SH-SY5Y (cell line): Measurements from ENCODE around the gene TCN2.
A peak's percentile ranks its signal among the peaks of the same experiment; 100 is the strongest.

Experiments
- GATA2 ChIP-seq: IDR thresholded peaks from 2 replicates; pipeline ENCODE4 v1.6.1; 2011; ENCODE audit warnings: mild to moderate bottlenecking, low read depth, low read length
- GATA3 ChIP-seq: IDR thresholded peaks from 2 replicates; pipeline ENCODE4 v1.6.1; 2011; ENCODE audit warnings: low read depth, mild to moderate bottlenecking, low read length, moderate library complexity

The TCN2 gene

DNA sequence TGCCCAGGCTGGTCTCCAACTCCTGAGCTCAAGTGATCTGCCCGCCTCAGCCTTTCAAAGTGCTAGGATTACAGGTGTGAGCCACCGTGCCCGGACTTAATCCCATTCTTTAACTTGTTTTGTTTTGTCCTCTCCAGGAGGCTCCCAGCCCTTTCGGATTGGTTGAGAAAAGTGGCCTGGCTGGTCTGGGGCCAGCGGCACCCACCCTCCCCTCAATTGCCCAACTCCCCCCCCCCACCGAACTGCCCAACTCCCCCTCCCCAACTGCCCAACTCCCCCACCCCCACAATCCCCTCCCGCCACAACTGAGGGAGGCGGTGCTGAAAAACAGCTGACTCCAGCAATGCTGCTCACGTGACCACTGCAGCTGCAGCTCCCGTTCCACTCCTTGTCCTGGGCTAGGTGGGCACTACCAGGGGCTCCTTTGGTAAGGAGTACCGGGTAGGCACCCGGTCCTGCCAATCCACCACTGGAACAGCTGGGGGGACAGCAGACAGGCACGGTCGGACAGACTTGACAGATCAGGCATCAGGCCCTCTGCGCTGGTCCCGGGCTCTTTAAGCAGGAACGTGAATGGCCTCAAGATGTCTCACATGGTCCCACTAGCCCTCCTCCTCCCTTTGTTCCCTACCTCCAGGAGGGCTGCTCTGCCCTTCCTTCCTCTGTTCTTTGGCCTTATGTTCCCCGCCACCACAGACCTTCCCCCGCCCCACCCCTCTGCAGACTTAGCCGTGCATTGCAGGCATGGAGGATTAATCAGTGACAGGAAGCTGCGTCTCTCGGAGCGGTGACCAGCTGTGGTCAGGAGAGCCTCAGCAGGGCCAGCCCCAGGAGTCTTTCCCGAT lies at the start of gene TCN2:
TSS of gene TCN2 (plus strand) at position 720 of the 845 bp plus-strand sequence. CDS start 158 bp downstream, outside the sequence.
- TF ChIP-seq GATA2, result no peak
- no peak for TF ChIP-seq GATA3

DNA sequence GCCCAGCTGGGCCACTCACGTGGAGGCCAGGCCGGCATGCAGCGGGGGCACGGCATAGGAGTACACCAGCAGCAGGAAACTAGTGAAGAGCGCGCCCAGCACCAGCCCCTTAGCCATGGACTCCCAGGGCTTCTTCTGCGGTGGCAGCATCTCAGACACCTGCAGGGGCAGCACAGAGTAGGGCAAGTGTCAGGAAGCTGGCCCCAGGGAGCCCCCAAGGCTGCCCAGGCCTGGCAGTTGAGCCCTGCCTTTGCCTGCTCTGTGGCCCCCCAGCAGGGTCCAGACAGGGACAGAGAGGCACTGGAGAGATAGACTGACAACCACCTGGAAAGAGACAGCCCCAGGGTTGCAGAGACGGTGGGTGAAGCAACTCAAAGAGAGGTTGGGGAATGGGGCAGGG lies 49.7 kb upstream of the TCN2 start:
- TF ChIP-seq GATA3, result no peak
- no peak for TF ChIP-seq GATA2

DNA sequence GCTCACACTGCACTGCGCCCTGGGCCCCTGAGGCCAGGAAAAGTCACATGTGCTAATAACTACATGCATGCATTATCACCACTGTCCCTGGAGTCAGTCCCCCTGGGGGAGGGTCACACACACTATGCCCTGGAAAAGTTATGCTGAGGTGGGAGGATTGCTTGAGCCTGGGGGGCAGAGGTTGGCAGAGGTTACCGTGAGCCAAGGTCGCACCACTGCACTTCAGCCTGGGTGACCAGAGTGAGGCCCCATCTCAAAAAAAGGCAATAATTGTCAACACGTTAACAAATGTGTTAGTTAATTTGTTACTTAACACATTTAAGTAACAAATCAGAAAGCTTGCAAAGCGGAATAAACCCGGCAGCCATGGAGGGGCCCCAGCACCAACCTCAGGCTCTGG lies 47.1 kb upstream of the TCN2 start:
- no peak for TF ChIP-seq GATA3
- no peak for TF ChIP-seq GATA2

DNA sequence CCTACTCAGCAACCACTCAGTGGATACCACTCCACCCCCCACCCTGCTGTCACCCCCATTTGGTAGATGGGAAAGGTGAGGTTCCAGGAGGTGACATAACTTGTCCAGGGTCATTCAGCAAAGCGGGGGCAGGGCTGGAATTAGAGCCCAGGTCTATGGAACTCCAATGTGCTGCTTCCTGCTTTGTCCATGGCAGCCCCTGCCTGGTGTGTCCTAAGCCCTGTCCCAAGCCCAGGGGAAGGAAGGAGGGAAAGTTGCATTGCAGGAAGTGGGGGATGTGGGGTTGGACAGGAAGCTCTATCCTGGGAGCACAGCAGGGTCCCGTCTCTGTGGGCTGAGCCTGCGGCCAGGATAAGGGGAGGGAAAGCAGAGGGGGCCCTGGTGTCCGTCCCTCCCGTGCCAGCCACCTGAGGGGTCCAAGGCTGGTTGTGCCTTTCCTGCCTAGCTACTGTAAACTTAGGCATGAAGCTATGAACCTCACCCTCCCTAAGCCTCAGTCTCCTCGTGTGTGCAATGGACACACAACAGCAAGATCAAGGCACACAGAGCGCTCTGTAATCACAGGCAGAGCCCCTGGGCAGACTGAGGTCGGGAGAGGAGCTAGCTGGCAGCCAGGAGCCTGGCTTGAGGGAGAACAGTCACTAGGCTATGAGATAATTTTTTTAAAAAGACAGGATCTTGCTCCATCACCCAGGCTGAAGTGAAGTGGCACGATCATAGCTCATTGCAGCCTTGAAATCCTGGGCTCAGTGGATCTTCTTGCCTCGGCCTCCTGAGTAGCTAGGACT lies 45.4 kb upstream of the TCN2 start:
- TF ChIP-seq GATA2, result no peak
- TF ChIP-seq GATA3, result no peak

DNA sequence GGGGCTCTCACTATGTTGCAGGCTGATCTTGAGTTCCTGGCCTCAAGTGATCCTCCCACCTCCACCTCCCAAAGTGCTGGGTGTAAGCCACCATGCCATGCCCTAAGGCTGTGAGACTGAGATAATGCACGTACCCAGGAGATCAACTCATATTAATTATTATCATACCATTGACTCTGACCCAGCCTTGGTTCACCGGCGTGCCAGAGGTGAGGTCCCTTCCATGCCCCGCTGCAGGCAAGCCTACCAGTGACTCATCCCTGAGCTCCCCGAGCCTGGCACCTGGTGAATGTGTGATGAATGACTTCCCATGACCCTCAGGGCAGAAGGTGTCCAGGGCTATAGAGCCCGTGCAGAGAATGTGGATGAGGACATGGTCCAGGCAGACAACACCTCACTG lies 44.6 kb upstream of the TCN2 start:
- TF ChIP-seq GATA2 (no peak), GATA3 (no peak)

DNA sequence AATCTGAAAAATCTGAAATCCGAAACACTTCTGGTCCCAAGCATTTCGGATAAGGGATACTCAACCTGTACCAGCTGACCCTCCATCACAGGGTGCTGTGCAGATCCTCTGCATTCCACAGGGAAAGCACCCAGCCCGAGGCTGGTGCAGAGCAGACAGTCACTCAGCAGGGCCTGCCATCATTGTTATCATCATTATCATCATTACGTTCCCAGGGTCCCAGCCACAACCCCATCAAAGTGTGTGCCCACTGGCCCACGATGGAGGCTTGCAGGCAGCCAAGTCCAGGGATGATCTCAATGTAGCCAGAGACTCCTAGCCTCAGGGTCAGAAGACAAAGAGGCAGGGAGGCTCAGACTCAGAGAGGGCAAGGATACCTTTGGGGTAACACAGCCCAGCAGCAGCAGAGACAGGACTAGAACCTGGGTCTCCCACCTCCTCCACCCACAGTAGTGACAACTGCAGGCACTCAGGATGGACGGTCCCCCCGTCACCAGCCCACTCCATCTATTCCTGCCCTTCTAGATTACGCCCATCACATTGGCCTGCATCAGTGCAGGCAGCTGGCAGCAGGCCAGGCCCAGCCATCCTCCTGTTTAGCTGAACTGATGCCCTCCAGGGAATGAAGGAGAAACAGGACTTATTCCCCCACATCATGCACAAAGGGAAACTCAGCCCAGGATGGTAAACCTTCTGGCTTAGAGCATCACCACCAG lies 42.8 kb upstream of the TCN2 start:
- peak; percentile 71 for TF ChIP-seq GATA2
- no peak for TF ChIP-seq GATA3

DNA sequence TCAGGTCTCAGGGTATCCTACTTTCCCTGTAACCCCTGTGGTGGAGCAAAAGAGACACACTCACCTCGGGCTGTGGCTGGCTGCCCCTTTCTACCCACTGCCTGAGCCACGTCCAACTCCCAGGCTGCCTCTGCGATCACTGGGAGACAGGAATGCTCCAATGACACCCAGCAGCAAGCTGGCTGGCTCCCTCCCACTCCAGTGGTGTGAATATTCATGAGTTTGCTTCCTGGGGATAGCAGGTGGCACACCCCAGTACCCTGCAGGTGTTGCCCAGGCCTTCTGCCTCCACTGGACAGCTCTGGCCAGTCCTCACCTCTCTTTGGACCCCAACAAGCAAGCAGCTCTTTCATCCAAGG lies 42.2 kb upstream of the TCN2 start:
- no peak for TF ChIP-seq GATA3
- no peak for TF ChIP-seq GATA2

DNA sequence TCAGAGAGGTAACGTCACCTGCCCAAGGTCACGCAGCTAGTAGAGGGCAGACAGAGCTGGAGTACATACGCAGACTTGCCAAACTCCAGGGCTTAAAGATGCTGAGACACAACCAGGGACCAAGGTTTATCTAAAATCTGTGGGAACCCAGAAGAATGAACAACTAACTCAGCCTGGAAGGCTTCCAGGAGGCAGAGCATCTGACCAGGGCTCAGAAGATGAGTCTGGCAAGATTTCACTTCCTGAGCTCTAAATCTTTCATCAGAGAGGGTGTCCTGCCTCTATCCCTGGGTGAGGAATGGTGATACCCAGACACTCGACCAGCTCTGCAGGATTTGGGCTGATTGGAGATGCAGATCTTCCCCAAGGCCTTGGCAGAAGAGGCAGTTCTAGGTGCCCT lies 41.6 kb upstream of the TCN2 start:
- TF ChIP-seq GATA2 (no peak), GATA3 (no peak)

DNA sequence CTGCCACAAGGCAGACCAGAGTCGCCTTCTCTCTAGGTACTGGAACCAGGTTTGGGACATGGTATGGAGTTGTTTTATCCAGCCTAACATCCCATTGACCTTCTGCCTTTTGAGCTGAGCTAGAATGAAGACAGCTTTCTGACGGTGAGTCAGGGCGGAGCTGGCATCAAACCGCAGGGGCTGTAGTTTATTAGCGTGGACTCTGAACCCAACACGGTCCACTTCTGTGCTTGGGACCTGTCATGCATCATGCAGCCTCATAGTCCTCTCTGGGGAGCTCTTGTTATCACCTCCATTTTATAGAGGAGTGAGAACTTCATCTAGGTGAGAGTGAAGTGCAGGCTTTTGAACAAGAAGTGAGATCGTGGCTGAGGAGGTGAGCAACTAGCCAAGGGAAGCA lies 40.8 kb upstream of the TCN2 start:
- TF ChIP-seq GATA2 (no peak), GATA3 (no peak)

DNA sequence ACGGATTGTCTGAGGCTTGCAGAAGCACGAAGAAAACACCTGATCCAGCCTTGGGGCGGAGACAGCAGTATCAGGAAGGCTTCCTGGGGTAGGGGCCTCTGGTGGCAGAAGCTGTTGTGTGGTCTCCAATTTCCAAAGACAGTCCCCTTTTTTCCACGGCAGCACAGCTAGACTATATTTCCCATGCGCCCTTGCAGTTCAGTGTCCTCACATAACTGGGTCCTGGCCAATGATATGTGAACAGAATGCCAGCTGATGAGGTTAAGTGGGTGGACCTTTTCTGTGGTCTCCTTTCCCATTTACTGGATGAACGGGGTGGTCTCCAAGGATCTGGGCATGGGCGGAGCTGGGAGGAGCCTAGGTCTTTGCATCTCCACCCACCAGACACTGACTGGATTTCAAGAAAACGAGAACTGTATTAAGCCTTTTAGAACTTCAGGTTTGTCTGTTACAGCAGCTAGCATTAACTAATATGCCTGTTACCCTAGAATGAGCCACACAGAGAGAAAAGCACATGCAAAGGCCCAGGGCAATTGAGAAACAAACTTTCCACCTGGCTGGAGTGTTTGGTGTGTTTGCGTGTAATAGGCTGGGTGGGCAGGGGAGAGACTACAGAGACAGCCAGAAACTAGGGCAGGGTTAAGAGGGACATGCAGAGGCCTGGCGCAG lies 38.7 kb upstream of the TCN2 start:
- TF ChIP-seq GATA3 (no peak), GATA2 (no peak)

DNA sequence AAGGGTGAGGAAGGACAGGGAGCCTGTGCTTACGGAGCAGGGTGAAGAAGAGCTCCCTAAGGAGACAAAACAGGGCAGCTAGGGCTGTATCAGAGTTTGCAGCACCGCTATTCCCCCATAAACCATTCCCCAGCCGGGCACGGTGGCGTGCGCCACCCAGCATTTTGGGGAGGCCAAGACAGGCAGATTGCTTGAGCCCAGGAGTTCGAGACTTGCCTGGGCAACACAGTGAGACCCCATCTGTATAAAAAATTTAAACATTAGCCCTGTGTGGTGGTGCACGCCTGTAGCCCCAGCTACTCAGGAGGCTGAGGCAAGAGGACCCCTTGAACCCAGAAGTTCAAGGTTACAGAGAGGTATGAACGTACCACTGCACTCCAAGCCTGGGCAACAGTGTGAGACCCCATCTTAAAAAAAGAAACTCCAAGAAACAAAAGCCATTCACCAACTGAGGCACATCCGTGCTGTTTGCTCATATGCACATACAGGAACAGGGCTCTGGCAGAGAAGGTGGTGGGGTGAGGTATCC lies 37.2 kb upstream of the TCN2 start:
- TF ChIP-seq GATA2, result no peak

DNA sequence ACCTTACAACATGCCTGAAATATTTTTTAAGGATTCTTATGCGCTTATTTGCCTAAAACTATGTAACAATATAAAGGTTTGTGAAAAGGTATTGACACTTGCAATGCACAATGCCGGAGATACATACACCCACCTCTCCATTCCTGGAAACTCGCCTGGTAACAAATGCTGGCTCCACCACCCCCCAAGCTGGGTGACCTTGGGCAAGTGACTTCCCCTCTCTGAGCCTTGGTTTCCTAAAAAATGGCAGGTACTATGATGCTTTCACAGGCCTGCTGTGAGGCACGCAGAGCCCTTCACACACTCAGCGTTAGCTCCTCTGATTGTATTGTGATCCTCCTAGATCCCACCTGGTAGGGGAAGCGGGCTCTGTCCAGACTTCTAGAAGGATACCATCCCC lies 34.8 kb upstream of the TCN2 start:
- TF ChIP-seq GATA3, result no peak
- TF ChIP-seq GATA2, result no peak

DNA sequence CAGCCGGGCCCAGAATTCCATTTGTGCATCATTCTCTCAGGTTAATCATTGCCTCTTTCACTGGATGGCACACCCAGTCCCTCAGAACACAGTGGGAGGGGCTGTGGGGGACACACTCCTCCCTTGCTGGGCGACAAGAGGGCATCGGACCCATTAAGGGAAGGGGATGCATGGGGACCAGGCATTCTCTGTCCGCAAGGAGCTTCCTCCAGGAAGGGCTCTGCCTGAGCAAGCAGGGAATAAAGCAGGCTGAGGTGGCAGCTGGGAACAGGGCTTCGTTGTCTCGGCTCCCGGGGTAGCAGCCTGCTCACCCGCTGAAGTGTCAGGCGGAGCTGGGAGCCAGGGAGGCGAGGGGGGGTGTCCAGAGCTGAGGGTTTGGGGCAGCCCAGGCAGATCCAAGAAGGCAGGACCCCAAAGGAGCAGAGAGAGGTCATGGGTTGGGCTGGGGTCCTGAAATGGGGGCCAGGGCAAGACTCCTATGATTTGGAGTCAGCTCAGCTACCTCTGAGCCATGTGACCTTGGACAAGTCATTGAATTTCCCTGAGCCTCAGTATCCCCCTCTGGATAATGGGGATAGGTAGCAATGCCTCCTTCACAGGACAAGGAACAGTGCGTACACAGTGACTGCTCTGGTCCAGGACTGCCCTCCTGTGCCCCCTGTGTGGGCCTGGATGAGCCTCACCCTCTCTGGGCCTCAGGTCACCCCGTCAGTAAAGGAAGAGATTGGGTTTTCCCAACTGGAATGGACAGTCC lies 34.0 kb upstream of the TCN2 start:
- no peak for TF ChIP-seq GATA3
- TF ChIP-seq GATA2, result no peak
